ENCODE data around the gene TGM3. TPM values are rescaled to one million over a fixed set of nuclear protein-coding genes. Genes with fewer than 3 reads are reported as not detected.
"Not testable (repeated sequence)": the region's sequence is repeated elsewhere in the genome, so short reads cannot be mapped to it uniquely, and the experiment has no call there.

The TGM3 gene
- total RNA-seq, 2 experiments from 2014 or later: not detected

DNA sequence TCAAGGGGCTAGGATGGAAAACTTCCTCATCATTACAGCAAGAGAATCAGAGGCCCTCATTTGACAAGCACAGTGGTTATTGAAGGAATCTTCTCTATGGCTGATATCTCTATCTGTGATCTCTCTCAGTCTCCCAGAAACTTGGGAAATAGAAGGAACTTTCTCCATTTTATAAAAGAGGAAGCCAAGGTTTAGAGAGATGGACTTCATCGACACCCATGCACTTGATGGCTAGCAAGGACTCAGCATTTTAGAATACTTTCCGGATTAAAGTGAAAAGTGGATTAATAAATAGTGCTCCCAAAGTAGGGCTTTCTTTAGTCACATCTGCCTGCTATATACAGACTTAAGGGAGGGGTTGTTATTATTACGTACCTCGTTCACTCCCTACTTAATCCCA is 34.2 kb upstream of the TGM3 start:
- Mint-ChIP-seq H3K4me1 (ENCODE audit: low read depth) (no peaks in the 10 kb centered on the region), H3K27ac (no peak overlapping the region), H3K36me3 (ENCODE audit: low read depth) (no peaks in the 10 kb centered on the region), H3K27me3 (ENCODE audit: low read depth) (peaks cover 11% of the 10 kb centered on the region), H3K4me3 (no peak overlapping the region), H3K9me3 (ENCODE audit: insufficient read depth) (no peaks in the 10 kb centered on the region)
- CTCF ChIA-PET: no interaction called here
- DNase-seq: no peak
- POLR2A ChIA-PET: interaction anchor here (0.6 kb wide), 1 partner anchor 13 kb away, joined by 3 read pairs; no protein-coding TSS in a partner anchor
- ATAC-seq: no peak

GRCh38 chr20:2264118-2264517 is 31.7 kb upstream of the TGM3 start:
- peaks cover 27% of the 10 kb centered on the region for H3K27me3 Mint-ChIP-seq (ENCODE audit: low read depth)
- ChIA-PET CTCF (interaction anchor here (1.7 kb wide), 1 partner anchor 56 kb away, joined by 4 read pairs; no protein-coding TSS in a partner anchor), POLR2A (interaction anchor here (0.6 kb wide), 1 partner anchor 233 kb away, joined by 3 read pairs; no protein-coding TSS in a partner anchor)
- ATAC-seq: no peak
- no peak for DNase-seq
- H3K27ac Mint-ChIP-seq: no peak overlapping the region
- no peaks in the 10 kb centered on the region for H3K9me3 Mint-ChIP-seq (ENCODE audit: insufficient read depth)
- no peaks in the 10 kb centered on the region for H3K36me3 Mint-ChIP-seq (ENCODE audit: low read depth)
- H3K4me3 Mint-ChIP-seq: no peak overlapping the region
- H3K4me1 Mint-ChIP-seq (ENCODE audit: low read depth): no peaks in the 10 kb centered on the region

DNA sequence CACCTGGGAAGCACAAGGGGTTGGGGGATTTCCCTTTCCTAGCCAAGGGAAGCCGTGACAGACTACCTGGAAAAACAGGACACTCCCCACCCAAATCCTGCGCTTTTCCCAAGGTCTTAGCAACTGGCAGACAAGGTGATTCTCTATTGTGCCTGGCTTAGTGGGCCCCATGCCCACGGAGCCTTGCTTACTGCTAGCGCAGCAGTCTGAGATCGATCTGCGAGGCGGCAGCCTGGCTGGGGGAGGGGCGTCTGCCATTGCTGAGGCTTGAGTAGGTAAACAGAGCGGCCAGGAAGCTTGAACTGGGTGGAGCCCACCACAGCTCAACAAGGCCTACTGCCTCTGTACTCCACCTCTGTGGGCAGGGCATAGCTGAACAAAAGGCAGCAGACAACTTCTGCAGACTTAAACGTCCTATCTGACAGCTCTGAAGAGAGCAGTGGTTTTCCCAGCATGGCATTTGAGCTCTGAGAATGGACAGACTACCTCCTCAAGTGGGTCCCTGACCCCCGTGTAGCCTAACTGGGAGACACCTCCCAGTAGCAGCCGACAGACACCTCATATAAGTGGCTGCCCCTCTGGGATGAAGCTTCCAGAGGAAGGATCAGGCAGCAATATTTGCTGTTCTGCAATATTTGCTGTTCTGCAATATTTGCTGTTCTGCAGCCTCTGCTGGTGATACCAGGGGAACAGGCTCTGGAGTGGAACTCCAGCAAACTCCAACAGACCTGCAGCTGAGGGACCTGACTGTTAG is 31.0 kb upstream of the TGM3 start:
- CTCF ChIA-PET; H3K36me3 Mint-ChIP-seq (ENCODE audit: low read depth); ATAC-seq; H3K27ac Mint-ChIP-seq; H3K4me1 Mint-ChIP-seq (ENCODE audit: low read depth); H3K4me3 Mint-ChIP-seq; H3K9me3 Mint-ChIP-seq (ENCODE audit: insufficient read depth); DNase-seq; POLR2A ChIA-PET: not testable (repeated sequence)
- H3K27me3 Mint-ChIP-seq (ENCODE audit: low read depth): peaks cover 29% of the 10 kb centered on the region

DNA sequence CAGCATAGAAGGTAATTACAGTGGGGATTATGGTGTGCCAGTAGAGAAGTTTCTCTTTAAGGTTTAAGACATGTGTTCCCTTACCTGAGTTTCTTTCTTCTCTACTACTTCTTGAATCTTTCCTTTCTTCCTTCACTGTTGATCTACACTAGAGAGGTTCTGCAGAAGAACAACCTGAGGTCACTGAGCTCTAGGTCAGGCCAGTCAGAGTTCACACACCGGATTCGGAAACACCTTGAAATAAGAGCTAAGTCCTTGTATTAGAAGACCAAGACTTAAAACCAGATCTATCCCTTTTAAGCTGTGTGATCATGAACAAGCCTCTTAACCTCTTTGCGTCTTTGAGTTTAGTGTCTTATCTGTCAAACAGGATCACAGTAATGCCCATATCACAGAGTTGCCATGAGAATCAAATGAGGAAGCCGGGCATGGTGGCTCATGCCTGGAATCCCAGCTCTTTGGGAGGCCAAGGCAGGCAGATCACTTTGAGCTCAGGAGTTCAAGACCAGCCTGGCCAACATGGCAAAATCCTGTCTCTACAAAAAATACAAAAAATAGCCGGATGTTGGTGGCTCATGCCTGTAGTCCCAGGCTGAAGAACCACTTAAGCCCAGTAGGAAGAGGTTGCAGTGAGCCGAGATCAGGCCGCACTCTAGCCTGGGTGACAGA is 22.0 kb upstream of the TGM3 start:
- no peak overlapping the region for H3K4me3 Mint-ChIP-seq
- H3K27me3 Mint-ChIP-seq (ENCODE audit: low read depth): peaks cover 12% of the 10 kb centered on the region
- no peak overlapping the region for H3K27ac Mint-ChIP-seq
- no peaks in the 10 kb centered on the region for H3K4me1 Mint-ChIP-seq (ENCODE audit: low read depth)
- ATAC-seq (no peak), DNase-seq (no peak)
- H3K36me3 Mint-ChIP-seq (ENCODE audit: low read depth): no peaks in the 10 kb centered on the region
- CTCF ChIA-PET: no interaction called here
- H3K9me3 Mint-ChIP-seq (ENCODE audit: insufficient read depth): no peaks in the 10 kb centered on the region
- POLR2A ChIA-PET: no interaction called here

- POLR2A ChIA-PET: no interaction called here
- H3K4me1 Mint-ChIP-seq (ENCODE audit: low read depth): no peaks in the 10 kb centered on the region
- no peak for DNase-seq
- H3K36me3 Mint-ChIP-seq (ENCODE audit: low read depth): no peaks in the 10 kb centered on the region
- CTCF ChIA-PET: no interaction called here
- H3K4me3 Mint-ChIP-seq: no peak overlapping the region
- no peak for ATAC-seq
- no peaks in the 10 kb centered on the region for H3K9me3 Mint-ChIP-seq (ENCODE audit: insufficient read depth)
- H3K27me3 Mint-ChIP-seq (ENCODE audit: low read depth): peaks cover 7% of the 10 kb centered on the region
- no peak overlapping the region for H3K27ac Mint-ChIP-seq
Measured at GRCh38 chr20:2276015-2276414, 19.8 kb upstream of the TGM3 start.

DNA sequence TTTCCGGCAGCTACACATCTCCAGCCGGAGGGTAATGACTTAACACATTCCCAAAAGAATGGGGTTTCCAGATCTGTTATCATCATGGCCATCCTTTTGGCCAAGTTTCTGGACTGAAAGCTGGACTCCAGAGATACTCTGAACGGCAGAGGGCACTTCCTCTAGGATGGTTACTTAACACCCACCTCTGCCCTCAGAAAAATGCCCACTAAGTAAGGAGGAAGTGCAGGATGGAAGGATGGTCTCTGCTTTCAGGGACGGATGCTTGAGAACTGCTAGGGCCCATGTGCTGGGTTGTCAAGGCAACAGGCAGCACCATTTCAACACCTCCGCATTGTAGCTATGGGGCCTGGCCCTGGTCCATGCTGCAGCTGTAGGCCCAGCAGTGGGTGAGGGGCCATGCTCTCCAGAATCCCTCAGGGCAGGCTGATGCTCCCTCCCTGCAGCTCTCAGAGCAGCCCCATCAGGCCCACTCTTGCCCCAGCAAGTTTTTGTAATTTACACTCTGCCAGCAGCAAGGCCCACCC is 16.5 kb upstream of the TGM3 start:
- H3K27me3 Mint-ChIP-seq (ENCODE audit: low read depth): peaks cover 9% of the 10 kb centered on the region
- H3K36me3 Mint-ChIP-seq (ENCODE audit: low read depth): no peaks in the 10 kb centered on the region
- DNase-seq (no peak), ATAC-seq (no peak)
- H3K9me3 Mint-ChIP-seq (ENCODE audit: insufficient read depth): no peaks in the 10 kb centered on the region
- POLR2A ChIA-PET: no interaction called here
- H3K4me1 Mint-ChIP-seq (ENCODE audit: low read depth): no peaks in the 10 kb centered on the region
- no peak overlapping the region for H3K27ac Mint-ChIP-seq
- CTCF ChIA-PET: interaction anchor here (1.3 kb wide), 1 partner anchor 12 kb away, joined by 3 read pairs; no protein-coding TSS in a partner anchor
- no peak overlapping the region for H3K4me3 Mint-ChIP-seq

DNA sequence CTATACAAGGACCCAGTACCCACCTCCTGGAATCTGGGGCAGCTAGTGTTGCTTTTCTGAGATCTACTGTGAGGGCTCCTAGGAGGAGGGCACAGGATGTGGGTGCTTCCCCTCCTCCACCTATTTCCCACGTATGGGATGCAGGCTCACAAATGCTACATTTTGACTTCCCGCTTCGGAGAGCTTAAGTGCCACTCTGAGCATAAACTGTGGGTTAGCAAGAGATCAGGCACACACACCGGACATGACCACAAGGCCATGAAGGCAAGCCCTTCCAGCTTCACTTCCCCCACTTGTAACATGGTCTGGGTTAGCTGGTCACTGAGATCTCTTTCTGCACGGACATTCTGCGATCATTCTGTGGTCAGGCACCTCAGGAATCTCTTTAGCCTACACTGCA is 15.7 kb upstream of the TGM3 start:
- DNase-seq (no peak), ATAC-seq (no peak)
- H3K4me3 Mint-ChIP-seq: no peak overlapping the region
- H3K36me3 Mint-ChIP-seq (ENCODE audit: low read depth): no peaks in the 10 kb centered on the region
- ChIA-PET POLR2A (no interaction called here), CTCF (no interaction called here)
- no peak overlapping the region for H3K27ac Mint-ChIP-seq
- no peaks in the 10 kb centered on the region for H3K4me1 Mint-ChIP-seq (ENCODE audit: low read depth)
- no peaks in the 10 kb centered on the region for H3K9me3 Mint-ChIP-seq (ENCODE audit: insufficient read depth)
- H3K27me3 Mint-ChIP-seq (ENCODE audit: low read depth): peaks cover 9% of the 10 kb centered on the region

DNA sequence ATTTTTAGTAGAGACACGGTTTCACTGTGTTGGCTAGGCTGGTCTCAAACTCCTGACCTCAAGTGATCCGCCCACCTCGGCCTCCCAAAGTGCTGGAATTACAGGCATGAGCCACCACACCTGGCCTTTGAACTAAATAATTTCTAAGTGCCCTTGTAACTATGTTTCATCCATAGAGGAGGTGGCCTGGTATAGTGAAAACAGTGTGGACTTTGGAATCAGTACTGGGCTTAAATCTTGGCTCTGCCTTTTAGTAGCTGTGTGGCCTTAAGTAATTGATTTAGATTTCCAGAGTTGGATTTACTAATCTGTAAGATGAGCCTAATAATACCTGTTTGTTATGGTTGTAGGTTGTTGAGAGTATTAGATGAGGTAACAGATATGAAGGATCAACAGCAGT is 14.2 kb upstream of the TGM3 start:
- Mint-ChIP-seq H3K36me3 (ENCODE audit: low read depth) (no peaks in the 10 kb centered on the region), H3K4me3 (no peak overlapping the region), H3K27ac (no peak overlapping the region), H3K27me3 (ENCODE audit: low read depth) (peaks cover 8% of the 10 kb centered on the region), H3K4me1 (ENCODE audit: low read depth) (no peaks in the 10 kb centered on the region), H3K9me3 (ENCODE audit: insufficient read depth) (no peaks in the 10 kb centered on the region)
- DNase-seq: no peak
- CTCF ChIA-PET: no interaction called here
- ATAC-seq: no peak
- POLR2A ChIA-PET: no interaction called here

DNA sequence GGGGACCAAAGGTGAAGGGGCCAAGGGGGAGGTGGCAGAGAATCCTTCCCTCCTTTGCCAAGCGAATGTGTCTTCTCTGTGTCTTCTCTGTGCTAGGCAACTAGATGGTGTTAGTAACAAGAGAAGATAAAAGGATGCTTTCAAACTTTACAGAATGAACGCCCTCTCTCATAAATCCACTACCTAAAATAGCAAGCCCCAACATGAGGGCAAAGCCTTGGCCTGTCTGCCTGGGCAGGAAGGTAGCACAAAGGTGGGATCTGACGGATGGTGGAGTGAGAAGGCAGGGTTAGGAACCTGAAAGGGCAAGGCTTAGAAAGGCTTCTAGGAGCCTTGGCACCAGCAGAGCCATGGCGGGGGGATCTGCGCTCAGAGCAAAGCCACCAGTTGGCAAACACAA is 13.6 kb upstream of the TGM3 start:
- no peaks in the 10 kb centered on the region for H3K36me3 Mint-ChIP-seq (ENCODE audit: low read depth)
- no peaks in the 10 kb centered on the region for H3K9me3 Mint-ChIP-seq (ENCODE audit: insufficient read depth)
- H3K27me3 Mint-ChIP-seq (ENCODE audit: low read depth): peaks cover 6% of the 10 kb centered on the region
- POLR2A ChIA-PET: no interaction called here
- H3K27ac Mint-ChIP-seq: no peak overlapping the region
- CTCF ChIA-PET: no interaction called here
- no peak overlapping the region for H3K4me3 Mint-ChIP-seq
- H3K4me1 Mint-ChIP-seq (ENCODE audit: low read depth): no peaks in the 10 kb centered on the region
- DNase-seq (no peak), ATAC-seq (no peak)

DNA sequence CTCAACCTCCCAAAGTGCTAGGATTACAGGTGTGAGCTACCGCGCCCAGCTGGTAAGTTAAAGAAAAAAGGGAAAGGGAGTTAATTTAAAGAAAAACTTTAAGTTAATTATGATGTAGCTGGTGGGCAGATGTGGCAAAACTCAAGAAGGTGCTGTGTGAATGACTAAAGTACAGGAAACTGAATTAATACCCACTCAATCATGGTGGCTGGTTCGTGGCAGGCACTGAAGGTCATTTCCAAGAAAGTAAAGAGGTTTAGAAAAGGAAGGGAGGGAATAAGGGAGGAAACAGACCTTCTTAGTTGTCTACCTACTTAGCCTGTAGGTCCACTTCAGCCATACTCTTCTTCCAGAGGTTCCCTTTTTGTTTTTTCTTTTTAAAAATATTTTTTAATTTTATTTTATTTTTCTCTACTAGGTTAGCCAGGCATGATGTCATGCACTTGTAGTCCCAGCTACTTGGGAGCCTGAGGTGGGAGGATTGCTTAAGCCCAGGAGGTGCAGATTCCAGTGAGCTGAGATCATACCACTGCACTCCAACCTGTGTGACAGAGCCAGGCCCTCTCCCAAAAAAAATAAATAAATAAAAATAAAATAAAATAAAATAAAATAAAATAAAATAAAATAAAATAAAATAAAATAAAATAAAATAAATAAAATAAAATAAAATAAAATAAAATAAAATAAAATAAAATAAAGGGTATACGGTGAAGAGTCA is 11.9 kb upstream of the TGM3 start:
- Mint-ChIP-seq H3K27me3 (ENCODE audit: low read depth) (peaks cover 8% of the 10 kb centered on the region), H3K9me3 (ENCODE audit: insufficient read depth) (no peaks in the 10 kb centered on the region), H3K36me3 (ENCODE audit: low read depth) (no peaks in the 10 kb centered on the region), H3K4me3 (no peak overlapping the region), H3K27ac (no peak overlapping the region), H3K4me1 (ENCODE audit: low read depth) (no peaks in the 10 kb centered on the region)
- ChIA-PET CTCF (no interaction called here), POLR2A (interaction anchor here (0.6 kb wide), 1 partner anchor 14 kb away, joined by 3 read pairs; no protein-coding TSS in a partner anchor)
- no peak for ATAC-seq
- no peak for DNase-seq

DNA sequence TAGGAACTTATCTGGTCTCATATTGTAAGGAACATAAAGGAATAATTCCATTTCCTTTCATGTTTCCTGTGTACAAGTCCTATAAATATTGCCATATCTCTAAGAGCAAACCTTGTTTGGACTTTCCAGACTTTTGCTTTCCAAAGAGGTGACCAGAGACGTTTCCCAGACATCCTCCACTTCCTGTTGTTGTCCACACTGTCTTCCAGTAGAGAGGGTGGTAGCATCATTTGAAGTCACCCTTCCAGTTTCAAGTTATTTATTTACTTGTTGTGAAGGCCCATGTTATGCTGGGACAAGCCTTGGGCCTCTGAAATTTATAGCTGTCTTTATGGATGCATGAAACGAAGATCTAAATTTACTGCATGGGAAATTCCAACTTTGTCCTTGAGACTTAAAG is 10.6 kb upstream of the TGM3 start:
- no peaks in the 10 kb centered on the region for H3K36me3 Mint-ChIP-seq (ENCODE audit: low read depth)
- no peak for DNase-seq
- no peak overlapping the region for H3K4me3 Mint-ChIP-seq
- H3K9me3 Mint-ChIP-seq (ENCODE audit: insufficient read depth): no peaks in the 10 kb centered on the region
- ChIA-PET POLR2A (no interaction called here), CTCF (no interaction called here)
- H3K4me1 Mint-ChIP-seq (ENCODE audit: low read depth): peaks cover 5% of the 10 kb centered on the region
- H3K27me3 Mint-ChIP-seq (ENCODE audit: low read depth): peaks cover 12% of the 10 kb centered on the region
- ATAC-seq: no peak
- no peak overlapping the region for H3K27ac Mint-ChIP-seq

DNA sequence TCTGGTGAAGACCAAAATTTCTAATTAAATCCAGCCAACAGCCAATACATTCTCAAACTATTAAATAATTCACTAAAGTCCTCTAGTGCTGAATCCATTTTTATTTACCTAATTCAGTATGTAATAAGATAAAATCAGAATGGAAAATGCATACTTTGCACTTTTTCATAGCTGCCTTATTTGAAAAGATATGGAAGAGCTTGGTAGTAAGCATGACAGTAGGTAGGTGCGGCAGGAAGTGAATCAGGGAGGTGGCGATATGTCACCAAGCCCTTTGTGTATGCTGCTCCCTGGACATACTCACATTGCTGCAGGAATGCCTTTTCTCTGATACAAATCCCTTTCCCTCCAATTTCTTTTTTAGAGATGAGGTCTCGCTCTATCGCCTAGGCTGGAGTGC is 10.2 kb upstream of the TGM3 start:
- ChIA-PET POLR2A (no interaction called here), CTCF (no interaction called here)
- Mint-ChIP-seq H3K36me3 (ENCODE audit: low read depth) (no peaks in the 10 kb centered on the region), H3K27me3 (ENCODE audit: low read depth) (peaks cover 12% of the 10 kb centered on the region), H3K4me3 (no peak overlapping the region), H3K27ac (no peak overlapping the region), H3K4me1 (ENCODE audit: low read depth) (peaks cover 5% of the 10 kb centered on the region), H3K9me3 (ENCODE audit: insufficient read depth) (no peaks in the 10 kb centered on the region)
- ATAC-seq (no peak), DNase-seq (no peak)

All from activated CD8-positive, alpha-beta T cell treated with anti-CD3 and anti-CD28 coated beads, Interleukin-2, amount 10 ng/mL, durations not matched to agents 7 days and 5 days (primary cell).